Measurements from ENCODE around the gene NATD1. TPM values are rescaled to one million over a fixed set of nuclear protein-coding genes. Genes with fewer than 3 reads are reported as not detected.

The NATD1 gene, protein sequence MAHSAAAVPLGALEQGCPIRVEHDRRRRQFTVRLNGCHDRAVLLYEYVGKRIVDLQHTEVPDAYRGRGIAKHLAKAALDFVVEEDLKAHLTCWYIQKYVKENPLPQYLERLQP
- total RNA-seq = 19.5 TPM
- long read RNA-seq, full-length matches to known transcripts = 2 of 52 reads
- long read RNA-seq, partial matches to known transcripts = 1 of 52 reads
- long read RNA-seq, other reads (novel, unspliced or antisense) = 49 of 52 reads

DNA sequence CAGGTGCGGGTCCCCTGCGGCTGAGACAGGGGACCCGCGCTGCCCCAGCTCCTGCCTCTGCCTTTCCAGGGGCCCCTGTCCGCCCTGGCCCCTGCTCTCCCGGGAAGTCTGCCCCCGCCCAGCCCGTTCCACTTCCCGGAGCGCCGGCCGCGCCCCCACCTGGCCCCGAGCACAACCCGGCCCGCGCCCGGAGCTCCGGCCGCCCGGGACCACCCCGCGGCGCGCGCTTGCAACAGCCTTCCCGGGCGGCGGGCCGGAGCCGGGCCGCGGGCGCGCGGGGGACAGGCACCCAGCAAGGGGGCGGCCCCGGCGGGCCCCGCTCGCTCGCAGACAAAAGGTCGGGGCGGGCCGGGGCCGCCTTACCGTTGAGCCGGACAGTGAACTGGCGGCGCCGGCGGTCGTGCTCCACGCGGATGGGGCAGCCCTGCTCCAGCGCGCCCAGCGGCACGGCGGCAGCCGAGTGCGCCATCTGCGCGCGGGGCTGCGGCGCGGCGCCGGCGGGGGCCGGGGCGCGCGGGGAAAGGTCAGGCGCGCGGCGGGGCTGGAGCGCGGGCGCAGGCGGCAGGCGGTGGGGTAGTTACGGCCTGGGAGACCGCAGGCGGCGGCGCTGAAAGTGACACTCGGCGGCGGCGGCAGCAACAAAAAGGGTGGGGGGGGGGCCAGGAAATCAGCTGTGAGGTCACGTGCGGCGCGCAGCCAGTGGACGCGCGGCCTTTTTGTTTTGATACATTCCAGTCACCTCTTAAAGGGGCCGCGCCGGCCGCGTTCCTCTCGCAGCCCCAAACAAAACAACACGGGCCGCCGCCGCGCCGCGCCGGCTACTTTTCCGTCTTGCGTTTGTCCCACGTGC lies at the start of gene NATD1:
TSS of gene NATD1 (minus strand) at position 615 of the 850 bp plus-strand sequence. CDS start at position 469, 146 bp downstream.
- Histone ChIP-seq H3K36me3 (no peaks in the 10 kb centered on the region), H3K27me3 (no peaks in the 10 kb centered on the region), H3K9me3 (no peaks in the 10 kb centered on the region), H3K4me3 (peak within 1 kb of the TSS; percentile 67), H3K27ac (peak within 1 kb of the TSS; percentile 76), H3K4me1 (peaks cover 30% of the 10 kb centered on the region)
- peak; percentile 78 for ATAC-seq
- intact Hi-C loops (cut with DNase I) = no loop called here
- TF ChIP-seq, protein P1, sequence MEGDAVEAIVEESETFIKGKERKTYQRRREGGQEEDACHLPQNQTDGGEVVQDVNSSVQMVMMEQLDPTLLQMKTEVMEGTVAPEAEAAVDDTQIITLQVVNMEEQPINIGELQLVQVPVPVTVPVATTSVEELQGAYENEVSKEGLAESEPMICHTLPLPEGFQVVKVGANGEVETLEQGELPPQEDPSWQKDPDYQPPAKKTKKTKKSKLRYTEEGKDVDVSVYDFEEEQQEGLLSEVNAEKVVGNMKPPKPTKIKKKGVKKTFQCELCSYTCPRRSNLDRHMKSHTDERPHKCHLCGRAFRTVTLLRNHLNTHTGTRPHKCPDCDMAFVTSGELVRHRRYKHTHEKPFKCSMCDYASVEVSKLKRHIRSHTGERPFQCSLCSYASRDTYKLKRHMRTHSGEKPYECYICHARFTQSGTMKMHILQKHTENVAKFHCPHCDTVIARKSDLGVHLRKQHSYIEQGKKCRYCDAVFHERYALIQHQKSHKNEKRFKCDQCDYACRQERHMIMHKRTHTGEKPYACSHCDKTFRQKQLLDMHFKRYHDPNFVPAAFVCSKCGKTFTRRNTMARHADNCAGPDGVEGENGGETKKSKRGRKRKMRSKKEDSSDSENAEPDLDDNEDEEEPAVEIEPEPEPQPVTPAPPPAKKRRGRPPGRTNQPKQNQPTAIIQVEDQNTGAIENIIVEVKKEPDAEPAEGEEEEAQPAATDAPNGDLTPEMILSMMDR (IDR thresholded peaks at IDR 0.05) = no peak
- DNase-seq = peak; percentile 92

DNA sequence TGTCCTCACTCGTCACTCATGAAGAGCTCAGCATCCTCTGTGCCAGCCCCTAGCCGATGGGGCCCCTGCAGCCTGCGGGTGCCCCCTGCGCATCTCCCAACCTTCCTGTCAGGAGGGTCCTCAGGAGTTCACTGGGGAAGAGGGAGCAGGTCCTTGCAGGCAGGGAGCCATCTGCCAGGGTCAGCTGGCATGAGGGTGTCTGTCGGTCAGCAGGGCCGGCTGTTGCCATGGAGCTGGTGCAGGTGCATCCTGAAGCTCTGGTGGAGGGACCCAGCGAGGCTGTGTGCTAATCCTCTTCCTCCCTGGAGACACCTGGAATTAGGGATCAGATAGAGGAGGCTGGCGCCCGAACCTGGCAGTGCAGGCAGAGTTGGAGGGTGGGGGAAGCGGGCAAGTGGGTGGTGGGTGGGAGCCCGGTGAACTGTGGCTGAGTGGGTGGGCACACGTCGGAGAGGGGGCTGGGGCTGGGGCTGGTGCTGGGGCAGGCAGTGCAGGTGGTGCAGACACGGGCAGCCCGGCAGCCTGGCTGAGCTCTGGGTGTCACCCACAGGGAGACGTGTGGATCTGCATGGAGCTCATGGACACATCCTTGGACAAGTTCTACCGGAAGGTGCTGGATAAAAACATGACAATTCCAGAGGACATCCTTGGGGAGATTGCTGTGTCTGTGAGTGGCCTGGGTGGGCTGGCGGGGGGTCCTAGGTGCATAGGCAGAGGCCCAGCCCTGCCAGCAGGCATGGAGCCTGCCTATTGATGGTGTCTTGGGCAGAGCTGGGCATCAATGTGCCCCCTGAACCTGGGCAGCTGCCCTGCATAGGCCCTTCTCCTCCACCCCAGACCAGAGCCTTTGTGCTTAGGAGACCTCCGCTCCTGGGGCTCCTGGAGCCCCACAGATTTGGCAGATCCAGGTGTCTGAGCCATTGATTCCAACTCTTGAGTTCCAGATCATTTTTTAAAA lies 48.7 kb upstream of the NATD1 start:
- intact Hi-C loops (cut with DNase I) = no loop called here
- no peaks in the 10 kb centered on the region for H3K9me3 ChIP-seq
- no peak overlapping the region for H3K4me3 ChIP-seq
- no peak overlapping the region for H3K27ac ChIP-seq
- TF ChIP-seq, protein P1 (IDR thresholded peaks at IDR 0.05) = no peak
- ATAC-seq (no peak), DNase-seq (peak; percentile 64)
- H3K4me1 ChIP-seq = no peaks in the 10 kb centered on the region
- peaks cover 71% of the 10 kb centered on the region for H3K36me3 ChIP-seq
- H3K27me3 ChIP-seq = no peaks in the 10 kb centered on the region

DNA sequence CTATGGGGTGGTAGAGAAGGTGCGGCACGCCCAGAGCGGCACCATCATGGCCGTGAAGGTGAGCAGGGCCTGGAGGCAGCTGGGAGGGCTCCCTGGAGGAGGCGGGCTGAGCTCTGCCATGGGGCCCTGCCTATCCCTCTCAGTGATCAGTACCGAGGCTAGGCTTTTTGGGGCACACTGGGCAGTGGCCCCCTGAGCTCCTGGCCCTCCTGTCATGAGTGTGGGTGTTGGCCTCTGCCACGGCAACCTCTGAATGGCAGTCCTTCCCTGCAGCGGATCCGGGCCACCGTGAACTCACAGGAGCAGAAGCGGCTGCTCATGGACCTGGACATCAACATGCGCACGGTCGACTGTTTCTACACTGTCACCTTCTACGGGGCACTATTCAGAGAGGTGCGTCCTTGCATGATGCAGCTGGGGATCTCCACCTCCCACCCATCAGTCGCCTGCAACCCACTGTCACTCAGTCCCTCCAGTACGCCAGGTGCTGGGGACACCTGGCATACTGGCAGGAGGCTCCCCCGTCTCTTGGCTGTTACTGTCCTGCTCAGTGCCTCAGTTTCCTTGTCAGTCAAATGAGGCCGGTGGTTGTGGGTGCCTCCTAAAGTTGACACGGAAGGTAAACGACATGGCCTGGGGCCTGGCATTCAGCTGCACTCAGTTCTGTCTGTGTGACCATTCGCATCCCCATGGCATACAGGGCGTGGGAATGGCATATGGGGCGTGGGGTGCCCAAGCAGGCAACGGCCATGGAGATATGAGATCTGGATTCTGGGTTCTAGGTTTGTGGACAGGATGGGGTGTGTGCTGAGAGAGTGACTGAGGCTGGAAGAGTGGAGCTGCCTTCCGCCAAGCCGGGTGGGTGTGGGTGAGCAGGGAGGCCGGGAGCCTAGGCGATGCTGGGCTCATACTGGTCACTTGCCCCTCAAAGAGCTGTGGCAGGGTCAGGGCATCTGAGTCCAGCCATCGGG lies 47.7 kb upstream of the NATD1 start:
- Histone ChIP-seq H3K36me3 (peaks cover 66% of the 10 kb centered on the region), H3K4me1 (no peaks in the 10 kb centered on the region), H3K9me3 (no peaks in the 10 kb centered on the region), H3K27me3 (no peaks in the 10 kb centered on the region), H3K27ac (no peak overlapping the region), H3K4me3 (no peak overlapping the region)
- intact Hi-C loops (cut with DNase I) = no loop called here
- DNase-seq = peak; percentile 57
- TF ChIP-seq, protein P1 (IDR thresholded peaks at IDR 0.05) = no peak
- no peak for ATAC-seq

DNA sequence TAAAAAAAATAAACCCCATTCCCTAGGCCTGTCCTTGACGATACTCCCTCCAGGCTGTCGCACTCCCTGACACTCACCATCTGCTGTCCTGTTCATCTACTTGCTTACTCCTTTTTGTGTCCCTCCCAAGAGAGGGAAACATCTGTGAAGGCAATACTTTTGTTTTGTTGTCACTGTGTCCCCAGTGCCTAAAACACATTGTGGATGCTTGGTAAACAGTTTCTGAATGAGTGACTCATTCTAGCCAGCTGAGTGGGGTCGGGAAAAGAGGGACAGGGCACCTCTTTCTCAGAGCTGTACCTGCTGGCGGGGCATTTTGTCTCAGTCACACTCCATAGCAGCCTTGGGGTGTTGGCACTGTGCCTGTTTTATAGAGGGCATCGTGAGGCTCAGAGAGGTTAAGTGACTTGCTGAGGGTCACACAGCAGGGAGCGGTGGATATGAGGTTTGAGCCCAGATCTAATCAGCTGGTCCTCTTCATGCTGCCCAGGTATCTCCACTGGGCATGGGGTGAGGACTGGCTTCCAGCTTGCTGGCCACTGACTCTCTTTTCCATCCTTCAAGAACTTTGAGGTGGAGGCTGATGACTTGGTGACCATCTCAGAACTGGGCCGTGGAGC lies 46.9 kb upstream of the NATD1 start:
- Histone ChIP-seq H3K4me3 (no peak overlapping the region), H3K4me1 (no peaks in the 10 kb centered on the region), H3K27ac (no peak overlapping the region), H3K27me3 (no peaks in the 10 kb centered on the region), H3K9me3 (no peaks in the 10 kb centered on the region), H3K36me3 (peaks cover 66% of the 10 kb centered on the region)
- intact Hi-C loops (cut with DNase I) = no loop called here
- ATAC-seq = no peak
- DNase-seq = no peak
- TF ChIP-seq, protein P1 (IDR thresholded peaks at IDR 0.05) = no peak
